ENCODE results near the gene SLC47A1.

- TF ChIP-seq POLR2AphosphoS5 (IDR thresholded peaks at IDR 0.05; ENCODE audit: low read depth) (no peak), CTCF (IDR thresholded peaks at IDR 0.05; ENCODE audit: insufficient read depth, low read length) (no peak)
These were observed 20.7 kb downstream of the SLC47A1 start for GRCh38 chr17:19554393-19554792.
